A549 (cell line): ENCODE measurements around the gene PRR14.

Experiments
- CBX2 ChIP-seq: fragments of 200-600 bp; sonication (generic); IDR thresholded peaks from 2 replicates; pipeline ENCODE4 v1.6.1; 2016; ENCODE audit warnings: low read depth, mild to moderate bottlenecking, borderline replicate concordance
- CTCF ChIP-seq: fragments of >200 bp; sonication (Bioruptor Twin); formaldehyde crosslinking; IDR thresholded peaks from 3 replicates; pipeline ENCODE4 v1.5.1; 2016
- REST ChIP-seq: fragments of 200-600 bp; sonication (generic); IDR thresholded peaks from 2 replicates; pipeline ENCODE4 v1.6.1; 2016; ENCODE audit warnings: antibody characterized with exemption, mild to moderate bottlenecking, moderate library complexity

GRCh38 chr16:30703971-30704370 is 53.2 kb downstream of the PRR14 start:
- TF ChIP-seq CTCF (no peak), REST (no peak), CBX2 (no peak)
